Measurements from ENCODE around the gene DNPH1. TPM values are rescaled to one million over a fixed set of nuclear protein-coding genes. Genes with fewer than 3 reads are reported as not detected.

DNPH1 gene
- total RNA-seq, 4 donors from 2014 or later, result 16.1 to 367 (median 128) TPM

- Histone ChIP-seq H3K9me3 (no peaks in the 10 kb centered on the region), H3K27ac (no peak overlapping the region), H3K4me1 (peaks cover 0 to 3% (median 1%) of the 10 kb centered on the region in 4 donors), H3K27me3 (no peaks in the 10 kb centered on the region), H3K4me3 (no peak overlapping the region), H3K36me3 (peaks cover 0 to 8% (median 0%) of the 10 kb centered on the region in 4 donors)
- WGBS, 2 donors (ENCODE audit: low coverage in 1 of 2), result 88% methylated on average over 11 of the region's 11 CpGs; no CpG with 5 or more reads in 1 of the 2 donors
- TF ChIP-seq POLR2AphosphoS5 (IDR thresholded peaks at IDR 0.05), result no peak
- TF ChIP-seq EP300 (IDR thresholded peaks at IDR 0.05; ENCODE audit: low read depth), result no peak
- no peak for TF ChIP-seq POLR2A (IDR thresholded peaks at IDR 0.05)
- TF ChIP-seq CTCF (IDR thresholded peaks at IDR 0.05), result no peak
- DNase-seq, result no peak
- in situ Hi-C loops (cut with MboI; ENCODE audit: low pct_ligation_motif_present in 1 of 4, low pct_unique_long_range_greater_than_20kb in 1 of 4, low sequenced_read_pairs in 3 of 4) (no loop called here), intact Hi-C loops (cut with DNase I; ENCODE audit: low total_unique reads) (no loop called here)
These were observed 15.8 kb downstream of the DNPH1 start for GRCh38 chr6:43213431-43213830.

GRCh38 chr6:43211955-43212354 is 17.3 kb downstream of the DNPH1 start:
- TF ChIP-seq POLR2A (IDR thresholded peaks at IDR 0.05) (no peak), EP300 (IDR thresholded peaks at IDR 0.05; ENCODE audit: low read depth) (no peak), CTCF (IDR thresholded peaks at IDR 0.05) (peak in 1 of 5 experiments; percentile 15)
- H3K4me1 ChIP-seq, result peaks cover 0 to 3% (median 1%) of the 10 kb centered on the region in 4 donors
- no peaks in the 10 kb centered on the region for H3K27me3 ChIP-seq
- H3K27ac ChIP-seq, result no peak overlapping the region
- intact Hi-C loops (cut with DNase I; ENCODE audit: low total_unique reads), result no loop called here
- DNase-seq, result no peak
- no peak overlapping the region for H3K4me3 ChIP-seq
- WGBS, 2 donors (ENCODE audit: low coverage in 1 of 2), result 33 to 48% methylated on average over 1 of the region's 1 CpG
- in situ Hi-C loops (cut with MboI; ENCODE audit: low pct_ligation_motif_present in 1 of 4, low pct_unique_long_range_greater_than_20kb in 1 of 4, low sequenced_read_pairs in 3 of 4), result no loop called here
- H3K36me3 ChIP-seq, result peaks cover 0 to 5% (median 0%) of the 10 kb centered on the region in 4 donors
- H3K9me3 ChIP-seq, result no peaks in the 10 kb centered on the region

- no peak for TF ChIP-seq POLR2AphosphoS5 (IDR thresholded peaks at IDR 0.05)
- TF ChIP-seq EP300 (IDR thresholded peaks at IDR 0.05; ENCODE audit: low read depth), result no peak
- TF ChIP-seq CTCF (IDR thresholded peaks at IDR 0.05), result no peak
- TF ChIP-seq POLR2A (IDR thresholded peaks at IDR 0.05), result no peak
- no peaks in the 10 kb centered on the region for H3K27me3 ChIP-seq
- 92 to 94% methylated on average over 2 of the region's 2 CpGs for WGBS, 2 donors (ENCODE audit: low coverage in 1 of 2)
- no peak overlapping the region for H3K4me3 ChIP-seq
- in situ Hi-C loops (cut with MboI; ENCODE audit: low pct_ligation_motif_present in 1 of 4, low pct_unique_long_range_greater_than_20kb in 1 of 4, low sequenced_read_pairs in 3 of 4) (no loop called here), intact Hi-C loops (cut with DNase I; ENCODE audit: low total_unique reads) (no loop called here)
- no peak overlapping the region for H3K27ac ChIP-seq
- DNase-seq, result no peak
- H3K36me3 ChIP-seq, result no peaks in the 10 kb centered on the region
- peaks cover 0 to 3% (median 1%) of the 10 kb centered on the region in 4 donors for H3K4me1 ChIP-seq
- H3K9me3 ChIP-seq, result no peaks in the 10 kb centered on the region
These were observed 22.0 kb downstream of the DNPH1 start for GRCh38 chr6:43207286-43207685.

- 88 to 94% methylated on average over 9 to 10 of the region's 10 CpGs for WGBS, 2 donors (ENCODE audit: low coverage in 1 of 2)
- DNase-seq, result no peak
- no peak overlapping the region for H3K4me3 ChIP-seq
- no peaks in the 10 kb centered on the region for H3K36me3 ChIP-seq
- H3K27me3 ChIP-seq, result no peaks in the 10 kb centered on the region
- H3K4me1 ChIP-seq, result no peaks in the 10 kb centered on the region
- H3K27ac ChIP-seq, result no peak overlapping the region
- no peaks in the 10 kb centered on the region for H3K9me3 ChIP-seq
- intact Hi-C loops (cut with DNase I; ENCODE audit: low total_unique reads) (no loop called here), in situ Hi-C loops (cut with MboI; ENCODE audit: low pct_ligation_motif_present in 1 of 4, low pct_unique_long_range_greater_than_20kb in 1 of 4, low sequenced_read_pairs in 3 of 4) (no loop called here)
- TF ChIP-seq POLR2AphosphoS5 (IDR thresholded peaks at IDR 0.05), result no peak
- no peak for TF ChIP-seq EP300 (IDR thresholded peaks at IDR 0.05; ENCODE audit: low read depth)
- TF ChIP-seq POLR2A (IDR thresholded peaks at IDR 0.05), result no peak
- TF ChIP-seq CTCF (IDR thresholded peaks at IDR 0.05), result no peak
These were observed 23.4 kb downstream of the DNPH1 start for GRCh38 chr6:43205849-43206248.

All from transverse colon (tissue), 4 donors.